CD1c-positive myeloid dendritic cell (primary cell): ENCODE measurements around the gene VPS37B.
"Not testable (repeated sequence)": the region's sequence is repeated elsewhere in the genome, so short reads cannot be mapped to it uniquely, and the experiment has no call there.

ENCODE experiments used
- DNase-seq: peaks from one replicate; pipeline ENCODE4 v3.0.0-alpha.2; 2016; ENCODE audit errors: extremely low spot score

The VPS37B gene

GRCh38 chr12:122908915-122909314 is 13.0 kb upstream of the VPS37B start:
- no peak for DNase-seq

- not testable (repeated sequence) for DNase-seq
These were observed 9.3 kb upstream of the VPS37B start for GRCh38 chr12:122905258-122905657.

- no peak for DNase-seq
These were observed 7.7 kb upstream of the VPS37B start for GRCh38 chr12:122903693-122904034.

GRCh38 chr12:122902854-122903692 is 7.1 kb upstream of the VPS37B start:
- no peak for DNase-seq

GRCh38 chr12:122899887-122900286 is 4.0 kb upstream of the VPS37B start:
- DNase-seq, result no peak

- no peak for DNase-seq
These were observed 738 bp upstream of the VPS37B start for GRCh38 chr12:122896662-122897061.

- peak; percentile 39 for DNase-seq
These were observed 612 bp downstream of the VPS37B start for GRCh38 chr12:122895320-122895703.

- DNase-seq, result no peak
These were observed 1.5 kb downstream of the VPS37B start for GRCh38 chr12:122894193-122895121.

GRCh38 chr12:122893208-122894153 is 2.4 kb downstream of the VPS37B start:
- DNase-seq, result no peak

GRCh38 chr12:122892724-122893123 is 3.2 kb downstream of the VPS37B start:
- not testable (repeated sequence) for DNase-seq

- peak; percentile 81 for DNase-seq
These were observed 4.0 kb downstream of the VPS37B start for GRCh38 chr12:122891661-122892525.

GRCh38 chr12:122889761-122890520 is 6.0 kb downstream of the VPS37B start:
- DNase-seq, result peak; percentile 21

GRCh38 chr12:122888232-122888752 is 7.6 kb downstream of the VPS37B start:
- peak; percentile 80 for DNase-seq

GRCh38 chr12:122887819-122888212 is 8.1 kb downstream of the VPS37B start:
- DNase-seq, result no peak

- DNase-seq, result peak; percentile 44
These were observed 8.8 kb downstream of the VPS37B start for GRCh38 chr12:122886851-122887818.

GRCh38 chr12:122886161-122886560 is 9.8 kb downstream of the VPS37B start:
- no peak for DNase-seq

GRCh38 chr12:122884860-122885259 is 11.1 kb downstream of the VPS37B start:
- DNase-seq, result peak; percentile 50

- DNase-seq, result no peak
These were observed 11.7 kb downstream of the VPS37B start for GRCh38 chr12:122884091-122884826.
